ENCODE results near the gene UNC5C.

UNC5C gene

DNA sequence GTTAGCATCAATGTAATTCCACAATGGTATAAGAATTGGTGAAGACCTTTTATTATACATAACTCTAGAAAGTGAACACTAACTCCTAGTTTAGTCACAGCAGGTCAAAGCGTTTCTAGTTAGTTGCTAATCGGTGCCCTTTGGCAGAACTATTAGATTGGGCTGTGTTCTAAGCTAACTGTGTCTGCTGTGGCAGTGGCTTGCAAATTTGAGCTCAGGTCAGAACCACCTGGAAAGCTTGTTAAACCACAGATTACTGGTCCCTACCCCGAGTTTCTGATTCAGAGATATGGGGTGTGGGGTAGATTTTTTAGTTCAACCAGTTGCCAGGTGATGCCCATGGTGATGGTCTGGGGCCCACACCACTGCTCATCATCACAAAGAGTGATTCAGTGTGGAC, 332.1 kb downstream of the UNC5C start (continued):
- TF ChIP-seq, protein P1, sequence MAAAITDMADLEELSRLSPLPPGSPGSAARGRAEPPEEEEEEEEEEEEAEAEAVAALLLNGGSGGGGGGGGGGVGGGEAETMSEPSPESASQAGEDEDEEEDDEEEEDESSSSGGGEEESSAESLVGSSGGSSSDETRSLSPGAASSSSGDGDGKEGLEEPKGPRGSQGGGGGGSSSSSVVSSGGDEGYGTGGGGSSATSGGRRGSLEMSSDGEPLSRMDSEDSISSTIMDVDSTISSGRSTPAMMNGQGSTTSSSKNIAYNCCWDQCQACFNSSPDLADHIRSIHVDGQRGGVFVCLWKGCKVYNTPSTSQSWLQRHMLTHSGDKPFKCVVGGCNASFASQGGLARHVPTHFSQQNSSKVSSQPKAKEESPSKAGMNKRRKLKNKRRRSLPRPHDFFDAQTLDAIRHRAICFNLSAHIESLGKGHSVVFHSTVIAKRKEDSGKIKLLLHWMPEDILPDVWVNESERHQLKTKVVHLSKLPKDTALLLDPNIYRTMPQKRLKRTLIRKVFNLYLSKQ (tag by site-specific recombination; IDR thresholded peaks at IDR 0.05; ENCODE audit: borderline replicate concordance): no peak

DNA sequence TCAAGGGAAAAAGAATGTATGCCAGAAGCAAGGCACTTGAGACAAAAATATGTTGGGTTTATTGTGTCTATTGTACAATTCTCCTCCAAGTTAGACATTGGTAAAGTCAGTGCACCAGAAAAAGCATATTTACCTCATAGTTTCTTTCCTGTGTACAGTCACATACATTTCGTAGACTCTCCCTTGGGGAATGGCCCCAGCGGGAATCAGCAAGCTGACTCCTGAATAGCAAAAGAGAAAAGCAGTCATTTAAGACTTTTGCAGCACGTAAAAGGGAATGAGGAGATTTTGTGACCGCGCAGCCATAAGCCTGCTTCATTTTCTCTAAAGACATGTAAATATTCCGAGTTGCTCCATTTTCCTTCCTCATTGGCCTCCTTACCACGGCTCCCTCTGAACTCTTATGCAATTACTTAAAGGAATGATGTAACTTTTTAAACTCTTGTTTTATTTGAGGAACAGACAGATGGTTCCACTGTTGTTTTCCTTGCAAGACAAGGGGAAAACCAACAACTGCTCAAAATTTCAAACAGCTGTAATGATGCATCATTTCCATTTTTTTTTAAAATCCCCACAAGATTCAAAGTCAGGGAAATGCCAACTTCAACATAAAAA, 332.7 kb downstream of the UNC5C start:
- CTCF ChIA-PET: interaction anchor here (0.6 kb wide), 1 partner anchor 753 kb away, joined by 3 read pairs; no protein-coding TSS in a partner anchor
- H3K27ac ChIP-seq (ENCODE audit: extremely low read depth, low read depth, low read length): no peak overlapping the region
- POLR2A ChIA-PET: no interaction called here
- no peaks in the 10 kb centered on the region for H3K36me3 ChIP-seq (ENCODE audit: control insufficient read depth in 2 of 2, insufficient read depth in 1 of 2, low read length in 2 of 2)
- no peaks in the 10 kb centered on the region for H3K9me3 ChIP-seq (ENCODE audit: control insufficient read depth, insufficient read depth, low read depth, low read length)
- H3K4me1 ChIP-seq (ENCODE audit: control insufficient read depth, insufficient read depth, low read length): no peaks in the 10 kb centered on the region
- no peak for TF ChIP-seq ZNF274 (IDR thresholded peaks at IDR 0.05; ENCODE audit: low read length)
- TF ChIP-seq ZNF274 (tag by site-specific recombination; IDR thresholded peaks at IDR 0.05; ENCODE audit: borderline replicate concordance): no peak
- TF ChIP-seq ZNF146 (tag by site-specific recombination; IDR thresholded peaks at IDR 0.05): no peak
- no peak for TF ChIP-seq ZNF670 (tag by site-specific recombination; IDR thresholded peaks at IDR 0.05; ENCODE audit: low read depth)
- TF ChIP-seq, protein P2, sequence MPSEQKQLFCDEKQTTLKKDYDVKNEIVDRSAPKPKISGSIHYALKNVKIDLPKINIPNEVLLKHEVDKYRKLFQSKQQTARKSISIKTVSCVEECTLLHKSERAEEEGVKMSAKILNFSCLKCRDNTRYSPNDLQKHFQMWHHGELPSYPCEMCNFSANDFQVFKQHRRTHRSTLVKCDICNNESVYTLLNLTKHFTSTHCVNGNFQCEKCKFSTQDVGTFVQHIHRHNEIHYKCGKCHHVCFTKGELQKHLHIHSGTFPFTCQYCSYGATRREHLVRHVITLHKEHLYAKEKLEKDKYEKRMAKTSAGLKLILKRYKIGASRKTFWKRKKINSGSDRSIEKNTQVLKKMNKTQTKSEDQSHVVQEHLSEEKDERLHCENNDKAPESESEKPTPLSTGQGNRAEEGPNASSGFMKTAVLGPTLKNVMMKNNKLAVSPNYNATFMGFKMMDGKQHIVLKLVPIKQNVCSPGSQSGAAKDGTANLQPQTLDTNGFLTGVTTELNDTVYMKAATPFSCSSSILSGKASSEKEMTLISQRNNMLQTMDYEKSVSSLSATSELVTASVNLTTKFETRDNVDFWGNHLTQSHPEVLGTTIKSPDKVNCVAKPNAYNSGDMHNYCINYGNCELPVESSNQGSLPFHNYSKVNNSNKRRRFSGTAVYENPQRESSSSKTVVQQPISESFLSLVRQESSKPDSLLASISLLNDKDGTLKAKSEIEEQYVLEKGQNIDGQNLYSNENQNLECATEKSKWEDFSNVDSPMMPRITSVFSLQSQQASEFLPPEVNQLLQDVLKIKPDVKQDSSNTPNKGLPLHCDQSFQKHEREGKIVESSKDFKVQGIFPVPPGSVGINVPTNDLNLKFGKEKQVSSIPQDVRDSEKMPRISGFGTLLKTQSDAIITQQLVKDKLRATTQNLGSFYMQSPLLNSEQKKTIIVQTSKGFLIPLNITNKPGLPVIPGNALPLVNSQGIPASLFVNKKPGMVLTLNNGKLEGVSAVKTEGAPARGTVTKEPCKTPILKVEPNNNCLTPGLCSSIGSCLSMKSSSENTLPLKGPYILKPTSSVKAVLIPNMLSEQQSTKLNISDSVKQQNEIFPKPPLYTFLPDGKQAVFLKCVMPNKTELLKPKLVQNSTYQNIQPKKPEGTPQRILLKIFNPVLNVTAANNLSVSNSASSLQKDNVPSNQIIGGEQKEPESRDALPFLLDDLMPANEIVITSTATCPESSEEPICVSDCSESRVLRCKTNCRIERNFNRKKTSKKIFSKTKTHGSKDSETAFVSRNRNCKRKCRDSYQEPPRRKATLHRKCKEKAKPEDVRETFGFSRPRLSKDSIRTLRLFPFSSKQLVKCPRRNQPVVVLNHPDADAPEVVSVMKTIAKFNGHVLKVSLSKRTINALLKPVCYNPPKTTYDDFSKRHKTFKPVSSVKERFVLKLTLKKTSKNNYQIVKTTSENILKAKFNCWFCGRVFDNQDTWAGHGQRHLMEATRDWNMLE (tag by site-specific recombination; conservative IDR thresholded peaks at IDR 0.05; ENCODE audit: low read depth): no peak
- TF ChIP-seq ZNF837 (tag by site-specific recombination; IDR thresholded peaks at IDR 0.05): no peak
- TF ChIP-seq, protein P3, sequence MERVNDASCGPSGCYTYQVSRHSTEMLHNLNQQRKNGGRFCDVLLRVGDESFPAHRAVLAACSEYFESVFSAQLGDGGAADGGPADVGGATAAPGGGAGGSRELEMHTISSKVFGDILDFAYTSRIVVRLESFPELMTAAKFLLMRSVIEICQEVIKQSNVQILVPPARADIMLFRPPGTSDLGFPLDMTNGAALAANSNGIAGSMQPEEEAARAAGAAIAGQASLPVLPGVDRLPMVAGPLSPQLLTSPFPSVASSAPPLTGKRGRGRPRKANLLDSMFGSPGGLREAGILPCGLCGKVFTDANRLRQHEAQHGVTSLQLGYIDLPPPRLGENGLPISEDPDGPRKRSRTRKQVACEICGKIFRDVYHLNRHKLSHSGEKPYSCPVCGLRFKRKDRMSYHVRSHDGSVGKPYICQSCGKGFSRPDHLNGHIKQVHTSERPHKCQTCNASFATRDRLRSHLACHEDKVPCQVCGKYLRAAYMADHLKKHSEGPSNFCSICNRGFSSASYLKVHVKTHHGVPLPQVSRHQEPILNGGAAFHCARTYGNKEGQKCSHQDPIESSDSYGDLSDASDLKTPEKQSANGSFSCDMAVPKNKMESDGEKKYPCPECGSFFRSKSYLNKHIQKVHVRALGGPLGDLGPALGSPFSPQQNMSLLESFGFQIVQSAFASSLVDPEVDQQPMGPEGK (tag by site-specific recombination; IDR thresholded peaks at IDR 0.05): no peak
- H3K4me3 ChIP-seq (ENCODE audit: low read depth, low read length): no peak overlapping the region

DNA sequence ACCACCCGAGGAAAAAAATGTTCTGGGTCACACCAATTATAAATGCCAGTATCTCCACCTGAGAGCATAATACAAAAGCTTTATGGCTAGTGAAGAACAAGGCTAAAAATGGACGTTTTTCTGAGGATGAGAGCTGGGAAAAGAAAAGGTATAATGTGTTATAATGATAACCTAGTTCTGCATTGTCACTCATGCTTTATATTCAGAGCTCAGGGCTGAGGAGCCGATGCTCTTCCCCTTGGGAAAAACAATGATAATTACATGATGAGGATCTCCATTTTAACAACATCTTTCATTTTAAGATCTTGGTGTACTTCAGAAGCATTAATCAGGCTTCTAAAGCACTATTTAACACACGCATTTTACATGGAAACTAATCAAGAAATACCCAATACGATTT, 333.7 kb downstream of the UNC5C start:
- POLR2A ChIA-PET: no interaction called here
- Histone ChIP-seq H3K4me1 (ENCODE audit: control insufficient read depth, insufficient read depth, low read length) (no peaks in the 10 kb centered on the region), H3K9me3 (ENCODE audit: control insufficient read depth, insufficient read depth, low read depth, low read length) (no peaks in the 10 kb centered on the region), H3K4me3 (ENCODE audit: low read depth, low read length) (no peak overlapping the region), H3K36me3 (ENCODE audit: control insufficient read depth in 2 of 2, insufficient read depth in 1 of 2, low read length in 2 of 2) (no peaks in the 10 kb centered on the region), H3K27ac (ENCODE audit: extremely low read depth, low read depth, low read length) (no peak overlapping the region)
- TF ChIP-seq, protein P4, sequence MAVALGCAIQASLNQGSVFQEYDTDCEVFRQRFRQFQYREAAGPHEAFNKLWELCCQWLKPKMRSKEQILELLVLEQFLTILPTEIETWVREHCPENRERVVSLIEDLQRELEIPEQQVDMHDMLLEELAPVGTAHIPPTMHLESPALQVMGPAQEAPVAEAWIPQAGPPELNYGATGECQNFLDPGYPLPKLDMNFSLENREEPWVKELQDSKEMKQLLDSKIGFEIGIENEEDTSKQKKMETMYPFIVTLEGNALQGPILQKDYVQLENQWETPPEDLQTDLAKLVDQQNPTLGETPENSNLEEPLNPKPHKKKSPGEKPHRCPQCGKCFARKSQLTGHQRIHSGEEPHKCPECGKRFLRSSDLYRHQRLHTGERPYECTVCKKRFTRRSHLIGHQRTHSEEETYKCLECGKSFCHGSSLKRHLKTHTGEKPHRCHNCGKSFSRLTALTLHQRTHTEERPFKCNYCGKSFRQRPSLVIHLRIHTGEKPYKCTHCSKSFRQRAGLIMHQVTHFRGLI (tag by site-specific recombination; IDR thresholded peaks at IDR 0.05): no peak
- TF ChIP-seq ZNF114 (tag by site-specific recombination; IDR thresholded peaks at IDR 0.05) (no peak), YY2 (tag by site-specific recombination; IDR thresholded peaks at IDR 0.05) (no peak), ZXDB (tag by site-specific recombination; IDR thresholded peaks at IDR 0.05) (no peak), ZNF133 (tag by site-specific recombination; IDR thresholded peaks at IDR 0.05) (no peak), ZIC2 (tag by site-specific recombination; IDR thresholded peaks at IDR 0.05) (no peak), ZNF585B (tag by site-specific recombination; IDR thresholded peaks at IDR 0.05) (no peak), ZFP41 (tag by site-specific recombination; IDR thresholded peaks at IDR 0.05; ENCODE audit: borderline replicate concordance) (no peak)
- TF ChIP-seq, protein P5, sequence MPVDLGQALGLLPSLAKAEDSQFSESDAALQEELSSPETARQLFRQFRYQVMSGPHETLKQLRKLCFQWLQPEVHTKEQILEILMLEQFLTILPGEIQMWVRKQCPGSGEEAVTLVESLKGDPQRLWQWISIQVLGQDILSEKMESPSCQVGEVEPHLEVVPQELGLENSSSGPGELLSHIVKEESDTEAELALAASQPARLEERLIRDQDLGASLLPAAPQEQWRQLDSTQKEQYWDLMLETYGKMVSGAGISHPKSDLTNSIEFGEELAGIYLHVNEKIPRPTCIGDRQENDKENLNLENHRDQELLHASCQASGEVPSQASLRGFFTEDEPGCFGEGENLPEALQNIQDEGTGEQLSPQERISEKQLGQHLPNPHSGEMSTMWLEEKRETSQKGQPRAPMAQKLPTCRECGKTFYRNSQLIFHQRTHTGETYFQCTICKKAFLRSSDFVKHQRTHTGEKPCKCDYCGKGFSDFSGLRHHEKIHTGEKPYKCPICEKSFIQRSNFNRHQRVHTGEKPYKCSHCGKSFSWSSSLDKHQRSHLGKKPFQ (tag by site-specific recombination; IDR thresholded peaks at IDR 0.05): no peak
- CTCF ChIA-PET: interaction anchor here (2.1 kb wide), 1 partner anchor 10 kb away, joined by 7 read pairs; no protein-coding TSS in a partner anchor

Data from HEK293 (cell line).